ENCODE measurements around the gene COL27A1.

The COL27A1 gene

DNA sequence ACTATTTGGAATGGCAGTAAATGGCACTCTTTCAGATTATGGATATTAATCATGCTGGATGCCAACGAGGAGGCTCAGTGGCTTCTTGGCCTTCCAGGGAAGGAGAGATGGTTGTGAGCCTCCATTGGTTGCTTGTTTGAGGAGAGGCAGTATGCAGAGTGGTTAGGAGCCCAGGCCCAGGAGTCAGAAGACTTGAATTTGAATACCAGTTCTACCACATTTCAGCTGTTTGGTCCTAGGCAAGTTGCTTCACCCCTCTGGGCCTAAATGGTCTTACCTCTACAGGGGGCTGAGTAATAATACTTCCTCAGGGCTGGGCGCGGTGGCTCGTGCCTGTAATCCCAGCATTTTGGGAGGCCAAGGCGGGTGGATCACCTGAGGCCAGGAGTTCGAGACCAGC is 52.5 kb downstream of the COL27A1 start:
- no peak for DNase-seq

DNA sequence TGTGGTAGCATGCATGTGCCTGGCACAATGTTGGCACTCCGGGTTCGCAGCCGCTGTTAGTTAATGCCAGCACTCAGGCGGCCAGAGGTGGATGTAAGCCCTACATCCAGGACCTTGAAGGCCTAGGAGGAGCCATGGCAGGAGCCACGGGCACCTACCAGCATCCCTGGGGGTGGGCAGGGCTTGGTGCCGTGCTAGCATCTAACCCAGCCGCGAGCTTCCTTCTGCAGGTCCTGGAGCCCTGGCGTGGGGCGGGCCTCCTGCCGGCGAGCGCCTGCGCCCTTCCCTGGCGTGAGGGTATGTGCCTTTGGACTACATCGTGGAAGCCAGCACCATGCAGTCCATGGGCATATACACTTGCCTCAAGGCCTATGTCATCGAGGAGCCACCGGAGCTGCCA is 53.8 kb downstream of the COL27A1 start:
- DNase-seq: no peak

DNA sequence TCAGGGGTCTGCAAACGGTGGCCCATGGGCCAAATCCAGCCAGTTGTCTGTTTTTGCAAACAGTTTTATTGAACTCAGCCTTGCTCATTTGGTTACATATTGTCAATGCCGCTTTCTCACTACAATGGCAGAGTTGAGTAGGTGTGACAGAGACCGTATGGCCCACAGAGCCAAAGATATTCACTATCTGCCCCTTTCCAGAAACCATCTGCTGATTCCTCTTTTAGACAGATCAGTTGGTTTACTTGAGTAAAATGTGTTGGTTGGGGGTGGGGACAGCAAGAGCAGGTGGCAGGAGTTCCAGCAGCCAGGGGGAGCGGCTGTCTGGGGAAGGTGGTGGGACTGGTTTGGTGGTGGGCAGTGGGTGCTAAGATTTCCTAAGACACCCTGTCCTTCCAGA is 54.8 kb downstream of the COL27A1 start:
- DNase-seq: no peak

DNA sequence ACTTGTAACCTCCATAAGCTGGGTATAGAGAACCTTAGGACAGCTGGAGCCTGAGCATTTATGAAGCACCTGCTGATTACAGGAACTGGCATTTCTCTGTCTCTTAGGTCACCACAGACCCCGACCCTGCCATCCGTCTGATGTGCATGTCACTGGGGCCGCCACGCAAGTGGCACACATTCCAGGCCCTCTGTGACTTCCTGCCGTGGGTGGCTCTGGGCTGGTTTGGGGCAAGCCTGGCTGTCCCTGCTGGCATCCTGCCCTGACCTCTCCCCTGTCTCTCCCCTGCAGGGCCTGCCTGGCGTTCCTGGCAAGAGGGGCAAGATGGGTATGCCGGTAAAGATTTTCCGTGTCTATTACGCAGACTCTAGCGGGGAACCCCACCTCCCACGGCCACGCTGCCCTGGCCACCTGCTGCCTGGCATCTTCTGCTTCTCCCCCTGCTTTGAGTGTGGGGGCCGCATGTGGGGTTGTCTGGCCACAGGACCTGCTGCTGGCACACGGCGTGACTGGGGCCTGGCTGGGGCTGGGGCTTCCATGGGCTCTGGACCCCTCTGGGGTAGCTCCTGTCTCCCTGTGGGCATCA is 55.4 kb downstream of the COL27A1 start:
- no peak for DNase-seq

DNA sequence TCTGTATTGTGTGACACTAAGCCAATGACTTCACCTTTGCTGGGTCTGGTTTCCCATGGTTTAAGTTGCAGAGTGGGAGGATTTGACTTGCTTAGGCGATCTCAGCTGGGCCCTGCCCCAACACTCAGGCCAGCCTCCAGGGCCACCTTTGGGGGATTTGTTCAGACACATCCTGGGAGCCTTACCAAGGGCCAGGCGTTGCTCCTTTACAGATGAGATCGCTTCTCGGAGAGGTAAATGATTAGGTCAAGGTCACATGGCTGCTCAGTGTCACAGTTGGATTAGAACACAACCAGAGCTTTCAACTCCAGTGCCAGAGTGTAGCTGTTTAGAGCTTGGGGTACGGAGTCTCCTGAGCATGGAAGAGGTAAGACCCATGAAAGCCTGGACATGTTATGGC is 57.5 kb downstream of the COL27A1 start:
- DNase-seq: no peak

DNA sequence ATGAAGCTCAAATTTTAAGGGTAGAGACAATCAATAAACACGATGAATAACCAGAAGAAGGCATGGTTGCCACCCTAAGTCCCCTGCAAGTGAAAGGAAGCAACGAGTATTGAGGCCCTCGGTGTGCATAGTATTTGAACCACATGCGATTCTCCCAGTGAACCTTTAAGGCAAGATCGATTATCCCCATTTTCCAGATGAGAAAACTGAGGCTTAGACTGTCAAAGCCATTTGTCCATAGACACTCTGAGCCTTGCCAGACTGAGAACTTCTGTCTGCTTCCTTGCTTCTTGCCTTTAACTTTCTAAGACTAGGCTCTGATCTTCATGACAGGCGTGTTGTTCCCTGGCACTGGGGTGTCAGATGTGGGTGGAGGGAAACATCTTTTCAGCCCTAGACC is 58.2 kb downstream of the COL27A1 start:
- no peak for DNase-seq

DNA sequence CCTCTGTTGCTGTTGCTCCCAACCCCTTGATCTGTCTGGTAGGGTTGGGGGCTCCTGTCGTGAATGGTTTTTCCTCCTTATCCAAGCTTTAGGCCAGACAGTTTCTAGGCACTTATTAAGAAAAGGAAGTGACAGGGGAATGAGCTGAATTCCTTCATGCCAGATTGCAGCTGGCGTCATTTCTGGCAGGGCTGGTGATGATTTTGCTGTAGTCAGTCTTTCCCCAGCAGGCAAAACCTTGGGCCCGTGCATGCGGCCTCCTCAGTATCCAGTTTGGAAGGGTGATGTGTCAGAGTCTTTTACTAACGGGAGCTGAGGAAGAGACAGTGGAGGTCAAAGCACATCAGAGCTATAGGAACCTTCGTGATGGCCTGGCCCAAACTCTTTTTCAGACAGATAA is 58.8 kb downstream of the COL27A1 start:
- peak; percentile 67 for DNase-seq

DNA sequence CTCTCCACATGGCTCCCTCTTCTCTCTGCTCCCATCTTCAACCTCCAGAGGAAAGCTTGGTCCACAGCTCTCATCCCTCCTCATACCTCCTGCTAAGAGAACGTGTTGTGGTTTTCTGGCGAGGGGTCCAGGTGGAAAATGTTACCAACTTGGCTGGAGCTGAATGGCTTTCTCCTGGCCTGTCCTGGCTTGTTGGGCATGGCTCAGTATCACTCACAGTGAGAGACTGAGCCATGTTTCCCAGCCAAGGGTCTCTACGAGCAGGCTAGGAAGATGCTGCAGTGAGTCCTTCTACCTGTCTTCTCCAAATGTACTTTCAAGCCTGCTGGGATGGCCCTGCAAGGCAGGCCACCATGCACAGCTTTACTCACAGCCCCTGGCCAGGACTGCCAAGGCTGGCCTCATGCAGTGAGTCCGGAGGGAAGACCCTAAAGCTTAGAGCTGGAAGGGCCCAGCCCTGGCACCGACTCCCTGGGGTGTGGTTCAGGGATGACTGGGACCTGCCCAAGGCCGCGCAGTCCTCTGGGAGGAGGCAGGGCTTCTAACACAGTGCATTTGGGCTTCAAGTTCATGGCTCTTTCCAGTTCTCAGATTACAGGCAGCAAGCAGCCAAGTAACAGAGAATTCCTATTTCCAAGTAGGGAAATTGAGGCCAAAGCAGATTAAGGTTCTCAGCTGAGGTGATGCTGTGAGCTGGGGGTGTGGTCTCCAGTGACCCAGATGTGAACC is 59.5 kb downstream of the COL27A1 start:
- DNase-seq: no peak

DNA sequence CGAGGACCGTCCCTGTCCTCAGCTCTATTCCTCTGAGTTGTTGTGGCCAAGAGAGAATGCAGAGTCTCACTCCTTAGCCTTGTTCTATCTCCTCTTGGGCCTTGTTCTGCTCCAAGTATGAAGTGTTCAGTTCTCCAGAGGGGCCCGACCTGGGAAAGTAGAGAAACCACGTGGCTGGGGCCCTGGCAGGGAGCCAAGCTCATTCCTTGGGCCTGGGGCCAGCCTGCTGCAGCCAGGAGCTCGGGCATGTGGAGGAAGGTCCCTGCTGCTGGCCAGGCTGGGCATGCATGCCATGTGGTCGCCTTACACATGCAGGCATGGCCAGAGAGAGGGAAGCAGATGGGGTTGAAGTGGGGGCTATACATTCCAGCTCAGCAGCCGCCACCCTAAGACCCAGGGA is 60.7 kb downstream of the COL27A1 start:
- DNase-seq: peak; percentile 77

DNA sequence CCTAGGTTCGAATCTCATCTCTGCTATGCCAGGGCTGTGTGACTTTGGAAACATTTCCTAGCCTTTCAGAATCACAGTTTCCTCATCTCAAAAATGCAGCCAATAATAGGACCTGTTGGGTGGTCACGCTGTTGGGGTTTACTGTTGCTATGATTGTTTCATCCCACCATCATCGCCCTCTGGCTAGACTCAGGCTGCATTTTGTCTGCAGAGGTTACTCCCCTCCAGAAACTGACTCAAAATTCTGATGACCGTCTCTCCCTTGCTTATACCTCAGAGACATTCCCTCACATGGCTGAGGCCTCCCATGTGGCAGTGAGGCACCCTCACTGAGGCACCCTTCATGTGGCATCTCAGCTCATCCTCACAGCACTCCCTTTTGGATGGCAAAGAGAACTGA is 61.6 kb downstream of the COL27A1 start:
- no peak for DNase-seq

DNA sequence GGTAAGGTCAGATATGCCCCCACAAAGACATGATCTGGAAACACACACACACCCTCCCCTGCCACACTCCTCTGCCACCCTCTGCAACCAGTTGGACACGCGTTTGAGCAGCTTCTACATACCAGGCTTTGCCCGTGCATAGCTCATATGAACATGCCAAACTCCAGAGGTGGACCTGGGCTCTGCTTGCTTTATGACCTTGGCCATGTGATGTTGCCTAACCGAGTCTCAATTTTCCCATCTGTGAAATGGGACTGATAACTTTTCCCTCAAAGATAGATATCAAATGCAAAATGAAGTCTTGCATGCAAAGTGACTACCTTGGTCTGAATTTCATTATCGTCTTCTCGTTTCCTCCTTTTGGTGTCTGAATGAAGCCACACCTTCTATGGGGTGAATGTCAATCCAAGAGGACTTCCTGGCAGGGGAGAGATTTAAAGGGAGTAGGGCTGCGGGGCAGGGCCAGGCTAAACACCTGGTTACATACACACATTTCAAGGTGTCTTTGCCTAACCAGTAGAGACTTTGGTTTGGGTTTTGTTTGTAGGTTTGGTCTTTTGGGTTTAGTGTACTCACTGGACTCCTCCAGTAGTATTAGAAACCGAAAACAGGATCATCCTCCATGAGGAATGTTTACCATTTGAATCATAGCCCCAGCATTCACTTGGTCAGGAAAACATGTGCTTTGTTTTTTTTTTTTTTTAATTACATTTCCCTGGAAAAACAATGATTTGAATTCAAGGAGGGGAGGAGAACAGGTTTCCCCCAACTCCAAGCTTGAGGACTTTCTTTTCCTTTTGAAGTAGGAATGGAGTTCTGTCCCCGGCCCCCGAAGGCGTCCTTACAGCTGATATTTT is 63.2 kb downstream of the COL27A1 start:
- no peak for DNase-seq

DNA sequence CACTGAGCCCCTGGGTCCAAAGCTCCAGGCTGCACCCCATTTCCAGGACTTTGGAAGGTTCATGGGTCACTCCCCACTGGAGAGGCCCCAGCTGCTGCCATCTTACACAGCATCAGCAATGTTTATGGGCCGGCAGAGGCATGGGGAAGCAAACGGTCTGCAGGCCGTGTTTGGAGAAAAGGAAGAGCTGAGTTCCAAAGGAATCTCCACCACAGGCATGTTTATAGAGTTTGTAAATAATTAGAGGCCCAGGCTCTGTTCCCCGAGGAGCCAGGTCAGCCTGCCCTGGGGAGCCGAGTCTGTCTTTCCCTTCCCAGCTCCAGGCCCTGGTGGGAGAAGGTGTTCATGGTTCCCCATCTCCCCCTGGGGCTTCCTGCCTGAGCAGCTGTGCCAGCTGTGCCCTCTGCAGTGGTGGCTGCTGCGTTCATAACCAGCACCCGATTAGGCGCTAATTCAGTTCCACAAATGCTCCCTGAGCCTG is 64.8 kb downstream of the COL27A1 start:
- no peak for DNase-seq

DNA sequence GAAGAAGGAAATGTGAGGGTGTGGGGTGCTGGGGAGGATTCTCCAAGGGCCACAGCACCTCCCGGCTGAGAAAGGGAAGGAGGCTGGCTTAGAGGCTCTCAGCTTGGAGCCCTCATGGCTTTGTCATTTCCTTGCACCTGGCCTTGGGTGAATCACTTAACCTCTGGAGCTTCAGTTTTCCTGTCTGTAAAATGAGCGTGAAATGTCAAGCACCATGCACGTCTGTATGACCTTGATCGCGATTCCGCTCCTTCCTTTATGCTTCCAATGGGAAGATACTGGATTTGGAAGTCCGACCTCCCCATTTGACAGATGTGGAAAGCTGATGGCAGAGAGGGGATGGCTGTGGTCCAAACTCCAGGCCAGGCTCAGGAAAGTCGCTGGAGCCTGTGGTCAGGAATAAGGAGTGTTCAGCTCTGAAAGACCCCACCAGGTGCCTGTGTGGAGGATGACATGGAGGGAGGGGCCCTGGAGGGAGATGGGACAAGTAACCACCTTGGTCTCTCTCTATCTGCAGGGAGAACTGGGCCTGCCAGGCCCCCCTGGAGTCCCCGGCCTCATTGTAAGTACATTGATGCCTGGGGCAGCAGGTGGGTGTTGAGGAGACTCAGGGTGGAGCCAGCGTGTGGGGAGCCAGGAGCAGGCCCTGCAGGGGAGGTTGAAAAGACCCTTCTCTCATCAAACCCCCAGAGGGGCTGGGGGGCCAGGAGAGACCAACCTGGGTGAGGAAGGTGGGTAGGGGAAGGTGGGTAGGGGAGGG is 66.5 kb downstream of the COL27A1 start:
- no peak for DNase-seq

DNA sequence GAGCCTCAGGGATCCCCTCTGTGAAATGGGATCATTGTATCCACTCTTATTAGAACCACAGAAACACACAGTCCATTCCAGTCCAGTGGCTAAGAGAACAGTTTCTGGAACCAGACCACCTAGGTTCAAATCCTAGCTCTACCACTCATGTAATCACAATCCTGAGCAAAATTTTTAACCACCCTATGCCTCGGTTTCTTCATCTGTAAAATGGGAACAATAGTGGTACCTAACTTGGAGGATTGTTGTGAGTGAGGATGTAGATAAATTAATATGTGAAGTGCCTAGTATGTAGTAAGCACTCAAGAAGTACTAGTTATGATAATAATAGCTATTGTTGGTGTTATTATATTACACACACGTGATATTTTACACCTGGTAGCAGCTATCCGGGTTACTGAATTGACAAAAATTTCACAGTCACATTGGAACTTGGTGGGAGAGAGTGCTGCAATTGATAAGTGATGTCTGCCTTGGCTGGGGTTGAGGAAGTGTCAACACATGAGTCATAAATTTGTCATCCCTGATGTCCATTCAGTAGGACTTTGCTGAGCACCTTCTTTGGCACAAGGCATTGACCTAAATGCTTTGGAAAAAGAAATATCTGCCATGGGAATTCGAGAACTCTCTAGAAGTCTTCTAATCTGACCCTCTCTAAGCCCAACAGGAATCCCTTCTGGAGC is 68.4 kb downstream of the COL27A1 start:
- DNase-seq: no peak

DNA sequence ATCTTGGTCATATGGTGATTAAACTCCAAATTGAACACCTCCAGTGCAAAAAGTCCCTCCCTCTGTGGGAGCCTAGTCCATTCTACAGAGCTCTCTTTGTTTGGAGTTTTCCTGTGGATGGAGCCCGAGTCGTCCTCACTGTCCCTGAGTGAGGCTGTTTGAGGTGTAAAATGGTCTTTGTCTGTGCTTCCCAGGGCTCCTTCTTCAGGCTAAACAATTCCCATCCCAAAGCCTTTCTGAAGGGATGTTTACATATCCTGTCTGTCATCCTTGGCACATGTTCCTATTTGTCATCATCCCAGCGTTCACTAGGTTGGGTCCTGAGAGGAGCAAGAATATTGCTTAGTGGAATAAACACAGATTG is 68.9 kb downstream of the COL27A1 start:
- no peak for DNase-seq

DNA sequence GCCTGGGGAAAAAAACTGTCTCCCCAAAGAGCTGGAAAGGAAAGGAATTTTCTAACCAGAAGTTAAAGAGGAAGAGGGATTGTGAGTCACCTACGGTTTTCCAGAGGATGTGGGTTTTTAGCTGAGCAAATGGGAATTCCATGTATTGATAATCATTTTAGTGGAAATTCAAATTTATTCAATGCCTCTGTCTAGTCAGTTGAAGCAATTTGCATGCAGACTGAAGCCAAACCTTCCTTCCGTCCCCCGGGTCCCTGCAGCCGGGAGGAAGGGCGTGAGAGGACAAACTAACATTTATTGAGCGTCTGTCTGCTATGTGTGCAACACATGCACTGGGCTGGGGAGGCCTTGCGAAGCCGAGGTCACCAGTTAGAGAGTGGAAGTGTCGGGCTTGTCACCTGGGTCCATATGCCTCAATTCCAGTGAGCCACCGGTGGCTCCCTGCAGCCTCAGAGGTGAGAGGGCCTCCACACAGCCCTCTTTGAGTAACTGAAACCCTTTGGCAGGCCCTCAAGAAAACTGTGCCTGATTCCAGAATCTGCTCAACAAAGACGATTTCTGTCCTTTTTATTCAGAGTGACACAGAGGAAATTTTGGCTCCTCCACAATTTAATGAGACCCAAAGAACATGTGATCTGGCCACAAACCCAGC is 70.3 kb downstream of the COL27A1 start:
- DNase-seq: peak; percentile 71

DNA sequence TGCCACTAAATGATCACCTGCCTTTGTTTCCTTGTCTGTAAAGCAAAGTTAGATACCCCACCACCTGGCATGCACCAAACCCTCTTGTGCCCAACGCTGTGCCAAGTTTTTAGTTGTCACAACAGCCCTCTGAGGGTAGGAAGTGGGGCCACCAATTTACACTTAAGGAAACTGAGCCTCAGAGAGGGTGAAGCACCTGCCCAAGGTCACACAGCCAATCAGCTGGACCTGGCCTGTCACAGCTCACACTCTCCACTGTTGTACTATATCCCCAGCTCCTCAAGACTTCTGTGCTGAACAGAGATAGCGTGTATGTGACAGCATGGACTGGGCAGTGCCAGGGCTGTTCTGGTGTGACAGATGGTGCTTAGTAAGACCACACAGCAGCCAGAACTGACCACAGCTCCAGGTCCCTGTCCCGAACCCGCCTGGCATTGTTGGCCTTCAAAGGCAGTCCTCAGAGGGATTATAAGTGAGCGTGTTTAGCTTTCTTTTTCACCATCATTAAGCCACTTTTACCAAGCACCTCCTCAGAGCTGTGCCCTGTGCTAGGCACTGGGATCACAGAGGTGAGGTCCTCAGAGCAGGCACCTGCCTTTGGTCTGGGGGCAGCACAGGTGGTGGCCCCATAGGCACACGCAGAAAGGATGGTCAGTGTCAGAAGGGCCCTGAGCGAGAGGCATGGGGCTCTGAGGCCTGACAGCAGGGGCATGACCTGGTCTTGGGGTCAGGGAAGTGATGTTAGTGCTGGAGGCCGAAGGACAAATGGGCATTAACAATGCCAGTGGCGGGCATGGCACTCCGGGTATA is 71.1 kb downstream of the COL27A1 start:
- DNase-seq: no peak

DNA sequence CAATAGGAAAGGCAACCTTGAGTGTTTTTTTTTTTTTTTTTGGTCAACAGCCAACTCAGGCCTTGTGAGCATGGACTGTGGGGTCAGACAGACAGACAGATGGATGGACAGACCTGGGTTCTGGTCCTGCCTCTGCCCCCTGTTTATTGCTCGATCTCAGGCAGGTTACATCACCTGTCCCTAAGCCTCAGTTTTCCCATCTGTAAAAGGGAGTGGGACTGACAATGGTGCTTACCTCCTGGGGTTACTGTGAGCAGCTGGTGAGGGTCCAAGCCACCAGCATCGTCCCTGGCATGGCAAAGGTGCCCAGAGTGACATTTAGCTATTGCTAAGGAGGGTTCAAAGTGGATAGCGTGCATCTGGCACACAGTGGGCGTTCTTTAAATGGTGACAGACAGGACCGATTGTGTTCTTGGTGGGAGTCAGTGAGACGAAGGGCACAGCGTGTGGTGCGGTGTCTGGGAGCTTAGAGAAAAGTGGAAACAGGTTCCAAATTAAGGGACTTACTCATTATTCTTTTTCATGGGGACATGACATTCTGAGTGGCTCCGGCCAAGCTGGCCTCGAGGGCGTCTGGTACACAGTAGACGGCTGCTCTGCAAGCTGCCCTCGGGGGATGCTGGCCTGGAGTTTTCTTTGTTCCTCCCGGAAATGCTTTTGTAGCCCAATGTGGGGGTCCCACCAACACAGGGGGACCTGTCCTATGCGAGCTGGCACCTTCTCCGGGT is 72.1 kb downstream of the COL27A1 start:
- no peak for DNase-seq

DNA sequence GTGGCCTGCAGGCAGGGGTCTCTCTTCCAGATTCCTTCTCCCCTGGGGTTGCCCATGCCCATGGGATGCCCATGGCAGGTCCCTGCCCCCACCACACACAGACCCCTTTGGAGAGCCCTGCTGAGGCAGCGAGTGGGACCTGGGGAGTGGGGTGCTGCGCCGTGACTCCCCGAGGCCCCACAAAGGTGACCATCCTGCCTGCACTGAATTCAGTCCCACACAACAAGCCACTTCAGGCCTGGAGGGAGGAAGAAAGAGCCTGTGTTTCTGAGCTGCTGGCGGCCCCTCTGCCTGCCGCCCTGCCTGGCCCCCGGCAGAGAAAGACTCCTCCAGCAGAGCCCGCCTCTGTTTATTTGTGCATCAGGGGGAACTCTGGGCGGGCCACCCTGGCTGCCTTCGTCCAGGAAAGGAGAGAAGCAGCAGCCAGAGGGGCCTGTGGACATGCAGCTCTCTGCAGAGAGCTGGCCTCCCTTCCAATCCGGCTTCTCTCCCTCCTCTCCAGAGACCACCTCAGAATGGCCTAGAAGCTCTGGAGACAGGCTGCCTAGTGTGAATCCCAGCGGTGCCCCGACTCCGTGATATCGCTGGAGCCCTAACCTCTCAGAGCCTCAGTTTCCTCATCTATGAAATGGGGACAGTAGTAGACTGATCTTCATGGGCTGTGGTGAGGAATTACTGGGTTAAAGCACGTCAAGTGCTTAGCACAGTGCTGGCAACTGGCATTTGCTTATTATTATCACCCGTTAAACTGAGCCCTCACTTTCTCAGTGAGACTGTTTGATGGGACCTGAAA is 72.9 kb downstream of the COL27A1 start:
- DNase-seq: no peak

DNA sequence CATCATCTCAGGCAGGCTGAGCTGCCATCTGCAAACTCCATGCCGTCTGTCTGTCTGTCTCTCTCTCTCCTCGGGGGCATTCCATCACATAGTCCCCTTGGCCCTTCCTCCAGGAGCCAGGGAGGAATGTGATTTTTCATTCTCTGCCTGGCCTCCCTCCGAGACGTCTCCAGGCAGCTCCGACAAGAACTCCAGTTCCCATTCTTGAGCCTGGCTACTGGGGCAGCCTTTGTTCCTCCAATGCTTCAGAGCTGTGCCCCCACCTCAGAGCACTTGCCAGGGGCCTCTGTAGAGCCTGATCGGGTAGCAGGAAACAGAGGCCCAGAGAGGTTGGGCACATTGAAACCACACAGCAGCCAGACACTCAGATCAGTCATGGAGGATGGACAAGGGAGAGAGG is 74.0 kb downstream of the COL27A1 start:
- no peak for DNase-seq

Measured in right forelimb (tissue), 1 donor.